Fibroblast of villous mesenchyme (primary cell): ENCODE measurements around the gene DMRTB1. TPM values are rescaled to one million over a fixed set of nuclear protein-coding genes. Genes with fewer than 3 reads are reported as not detected.

Experiments
- DNase-seq: peaks from one replicate; pipeline ENCODE4 v3.0.0-alpha.2; 2010; ENCODE audit warnings: low read depth
- H3K4me3 ChIP-seq: 2 replicates; pipeline ENCODE4 v1.5.1; 2011; ENCODE audit warnings: low read depth, mild to moderate bottlenecking, low read length
- total RNA-seq: library from RNA; depleted of rRNA; stranded (reverse); fragments of >200 nt; gene quantifications from 2 replicates; pipeline ENCODE4 v1.2.3, GENCODE V29; 2012
- TF ChIP-seq, protein P1 (sequence below): IDR thresholded peaks from 2 replicates; pipeline ENCODE4 v1.5.1; 2012; ENCODE audit warnings: low read depth, mild to moderate bottlenecking, low read length; ENCODE audit not compliant: insufficient read depth

DMRTB1 gene
- total RNA-seq, 1 donor: not detected

DNA sequence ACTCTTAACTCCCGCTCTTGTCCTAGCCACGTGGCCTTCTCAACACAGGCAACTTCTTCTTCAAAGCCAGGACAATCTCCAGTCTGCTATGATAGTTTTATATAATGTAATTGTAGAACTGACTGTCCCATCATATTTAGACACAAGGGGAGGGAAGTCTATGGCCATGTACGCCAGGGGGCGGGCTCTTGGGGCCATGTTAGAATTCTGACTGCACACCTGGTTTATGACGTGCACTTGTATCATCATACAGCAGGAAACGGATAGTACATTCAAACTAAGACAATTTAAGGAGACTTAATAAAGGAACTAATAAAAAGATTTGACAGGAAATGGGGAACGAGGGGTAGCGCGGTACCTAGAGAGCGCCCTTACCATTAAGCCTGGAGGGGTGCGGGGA is 21.5 kb downstream of the DMRTB1 start:
- H3K4me3 ChIP-seq: no peak overlapping the region
- no peak for DNase-seq
- TF ChIP-seq, protein P1, sequence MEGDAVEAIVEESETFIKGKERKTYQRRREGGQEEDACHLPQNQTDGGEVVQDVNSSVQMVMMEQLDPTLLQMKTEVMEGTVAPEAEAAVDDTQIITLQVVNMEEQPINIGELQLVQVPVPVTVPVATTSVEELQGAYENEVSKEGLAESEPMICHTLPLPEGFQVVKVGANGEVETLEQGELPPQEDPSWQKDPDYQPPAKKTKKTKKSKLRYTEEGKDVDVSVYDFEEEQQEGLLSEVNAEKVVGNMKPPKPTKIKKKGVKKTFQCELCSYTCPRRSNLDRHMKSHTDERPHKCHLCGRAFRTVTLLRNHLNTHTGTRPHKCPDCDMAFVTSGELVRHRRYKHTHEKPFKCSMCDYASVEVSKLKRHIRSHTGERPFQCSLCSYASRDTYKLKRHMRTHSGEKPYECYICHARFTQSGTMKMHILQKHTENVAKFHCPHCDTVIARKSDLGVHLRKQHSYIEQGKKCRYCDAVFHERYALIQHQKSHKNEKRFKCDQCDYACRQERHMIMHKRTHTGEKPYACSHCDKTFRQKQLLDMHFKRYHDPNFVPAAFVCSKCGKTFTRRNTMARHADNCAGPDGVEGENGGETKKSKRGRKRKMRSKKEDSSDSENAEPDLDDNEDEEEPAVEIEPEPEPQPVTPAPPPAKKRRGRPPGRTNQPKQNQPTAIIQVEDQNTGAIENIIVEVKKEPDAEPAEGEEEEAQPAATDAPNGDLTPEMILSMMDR: no peak

DNA sequence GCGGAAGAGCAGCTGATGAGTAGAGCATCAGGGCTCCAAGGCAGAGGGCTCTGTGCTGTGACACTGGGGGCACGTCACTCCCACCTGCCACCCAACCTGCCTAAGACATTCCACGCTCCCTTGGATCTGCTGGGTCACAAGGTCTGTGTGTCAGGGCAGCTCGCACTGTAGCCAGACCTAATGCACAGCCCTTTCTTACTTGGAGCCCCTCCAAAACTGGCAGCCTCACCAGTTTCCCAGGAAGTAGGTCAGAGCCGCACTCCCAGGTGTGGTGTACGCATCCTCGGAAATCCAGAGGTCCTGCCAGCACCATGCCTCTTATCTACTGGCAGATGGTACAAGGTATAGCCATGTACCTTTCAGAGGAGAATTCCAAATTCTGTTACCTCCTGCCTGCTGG is 22.3 kb downstream of the DMRTB1 start:
- TF ChIP-seq, protein P1: no peak
- no peak for DNase-seq
- H3K4me3 ChIP-seq: no peak overlapping the region

DNA sequence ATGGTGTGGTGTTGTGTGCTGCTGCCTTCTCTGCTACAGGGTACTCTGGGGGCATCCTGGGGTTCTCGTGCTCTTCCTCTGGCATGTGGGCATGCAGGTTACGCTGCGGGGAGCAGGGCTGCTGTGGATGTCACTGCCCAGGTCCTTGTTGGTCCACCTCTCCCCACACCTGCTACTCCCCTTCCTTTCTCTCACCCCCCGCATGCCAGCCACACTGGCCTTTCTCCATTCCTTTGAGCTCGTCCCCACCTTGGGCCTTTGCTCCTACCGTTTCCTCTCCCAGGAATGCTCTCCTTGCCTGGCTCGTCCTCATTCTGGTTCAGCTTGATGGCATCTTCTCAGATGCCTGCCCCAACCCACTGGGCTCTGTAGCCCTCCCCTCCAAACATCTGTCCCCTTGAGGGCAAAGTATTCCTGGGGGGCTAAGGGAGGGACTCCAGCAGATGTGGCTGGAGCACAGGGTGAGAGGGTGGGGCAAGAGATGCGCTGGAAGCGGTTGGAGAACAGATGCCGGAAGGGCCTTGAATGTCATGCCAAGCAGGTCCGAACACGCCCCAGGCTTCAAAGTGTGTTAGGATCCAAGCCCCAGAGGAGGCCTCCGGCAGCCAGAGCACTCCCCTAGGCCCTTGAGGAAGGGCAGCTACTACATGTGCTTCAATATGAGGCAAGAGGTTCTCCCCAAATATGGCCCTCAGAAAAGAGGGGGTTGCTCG is 23.4 kb downstream of the DMRTB1 start:
- H3K4me3 ChIP-seq: no peak overlapping the region
- DNase-seq: no peak
- TF ChIP-seq, protein P1: no peak

DNA sequence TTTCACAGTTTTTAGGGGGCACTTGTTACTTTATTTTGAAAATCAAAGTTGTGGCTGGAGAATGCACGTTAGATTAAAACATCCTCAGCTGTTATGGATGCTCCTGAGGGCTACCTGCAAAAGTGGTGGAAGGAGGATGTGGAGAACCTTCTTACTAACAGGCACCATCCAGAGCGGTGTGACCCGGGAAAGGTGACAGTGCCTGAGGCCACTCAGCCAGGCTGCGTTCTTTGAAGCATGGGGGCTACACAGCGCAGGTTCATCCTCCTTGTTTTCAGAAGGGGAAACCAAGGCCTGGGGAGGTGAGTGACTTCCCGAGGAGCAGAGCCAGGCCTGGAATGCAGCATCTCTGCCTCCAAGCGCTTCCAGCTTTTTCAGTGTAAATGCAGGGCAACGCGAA is 24.0 kb downstream of the DMRTB1 start:
- no peak overlapping the region for H3K4me3 ChIP-seq
- DNase-seq: no peak
- TF ChIP-seq, protein P1: no peak

DNA sequence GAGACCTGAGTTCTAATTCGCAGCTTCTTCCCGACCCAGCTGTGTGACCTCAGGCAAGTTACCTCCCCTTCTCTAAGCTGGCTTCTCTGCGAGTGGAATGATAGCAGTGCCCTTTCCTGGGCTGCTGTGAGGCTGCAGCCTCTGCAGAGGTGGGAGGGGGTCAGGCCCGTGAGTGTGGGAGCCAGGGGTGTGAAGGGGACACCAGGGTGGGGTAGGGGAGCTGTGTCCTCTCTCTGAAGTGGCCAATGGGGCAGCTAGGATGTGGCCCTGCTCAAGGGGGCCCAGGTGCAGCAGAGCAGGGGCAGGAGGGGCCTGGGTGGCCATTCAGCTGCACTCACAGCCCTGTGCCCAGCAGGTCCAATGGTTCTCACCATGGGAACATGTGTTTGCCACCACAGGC is 24.5 kb downstream of the DMRTB1 start:
- H3K4me3 ChIP-seq: no peak overlapping the region
- no peak for DNase-seq
- TF ChIP-seq, protein P1: no peak

DNA sequence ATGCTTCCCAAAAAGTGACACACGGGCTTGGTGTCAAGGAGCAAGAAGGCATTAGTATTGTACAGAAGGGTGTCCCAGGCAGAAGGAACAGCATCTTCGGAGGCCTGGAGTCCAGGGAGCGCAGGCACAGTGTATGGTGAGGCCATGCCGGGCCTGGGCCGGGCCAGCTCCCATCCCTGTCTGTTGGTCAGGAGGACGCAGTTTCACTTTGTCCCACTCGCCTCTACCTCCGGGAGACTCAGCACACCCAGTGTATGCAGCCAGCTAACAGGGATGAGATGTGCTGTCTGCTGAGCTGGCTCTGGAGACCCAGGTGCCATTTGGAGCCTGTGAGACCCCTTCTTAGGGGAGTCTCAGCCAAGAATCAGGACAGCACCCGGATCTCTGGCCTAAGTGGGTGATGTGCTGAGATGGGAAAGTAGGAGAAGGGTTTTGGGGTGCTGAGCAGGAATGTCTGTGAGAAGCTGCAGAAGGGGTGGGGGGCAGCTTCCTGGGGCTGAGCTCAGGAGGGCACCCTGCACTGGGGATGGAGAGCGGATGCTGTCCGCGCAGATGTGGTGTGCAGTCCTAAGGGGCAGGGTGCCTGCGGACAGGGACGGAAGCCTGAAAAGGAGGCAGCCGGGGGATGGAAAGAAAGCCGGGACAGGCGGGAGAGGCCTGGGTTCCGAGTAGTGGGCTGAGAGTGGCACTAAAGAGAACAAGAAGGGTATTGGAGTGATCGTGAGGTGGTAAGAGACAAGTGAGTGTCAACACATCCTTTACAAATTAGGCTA is 25.7 kb downstream of the DMRTB1 start:
- TF ChIP-seq, protein P1: no peak

More for the DNA sequence above, 25.7 kb downstream of the DMRTB1 start:
- no peak overlapping the region for H3K4me3 ChIP-seq
- DNase-seq: no peak
